ENCODE results near the gene CLBA1. TPM values are rescaled to one million over a fixed set of nuclear protein-coding genes. Genes with fewer than 3 reads are reported as not detected.
A peak's percentile ranks its signal among the peaks of the same experiment; 100 is the strongest.

CLBA1 gene
- total and polyA plus RNA-seq, 4 donors: 12.3 to 22.3 (median 13.8) TPM

GRCh38 chr14:104984056-104984894, 1.3 kb upstream of the CLBA1 start:
- H3K27me3 ChIP-seq (ENCODE audit: control insufficient read depth in 3 of 3, insufficient read depth in 3 of 3, low read length in 2 of 3): no peaks in the 10 kb centered on the region
- DNase-seq (no peak), ATAC-seq (ENCODE audit: insufficient read depth, low FRiP score) (no peak)
- H3K9me3 ChIP-seq (ENCODE audit: control insufficient read depth in 4 of 4, insufficient read depth in 3 of 4, low read length in 3 of 4): no peaks in the 10 kb centered on the region
- peak overlapping the region in 1 of 2 donors; percentile 8 for H3K27ac ChIP-seq (ENCODE audit: low read depth in 1 of 2, low read length in 1 of 2)
- no peak overlapping the region for H3K4me3 ChIP-seq
- H3K9ac ChIP-seq (ENCODE audit: insufficient read depth in 1 of 2, low read length in 2 of 2): no peak overlapping the region
- peaks cover 0 to 2% (median 0%) of the 10 kb centered on the region in 4 donors for H3K36me3 ChIP-seq (ENCODE audit: control insufficient read depth in 4 of 4, insufficient read depth in 4 of 4, low read length in 4 of 4)
- peaks cover 0 to 13% (median 3%) of the 10 kb centered on the region in 5 donors for H3K4me1 ChIP-seq (ENCODE audit: control insufficient read depth in 5 of 5, insufficient read depth in 5 of 5, low read length in 5 of 5)
- 92 to 95% methylated on average over 15 of the region's 15 CpGs for WGBS, 2 donors
- TF ChIP-seq CTCF (IDR thresholded peaks at IDR 0.05; ENCODE audit: control extremely low read depth, extremely low read depth): no peak

GRCh38 chr14:104986487-104987164, 1.0 kb downstream of the CLBA1 start:
- Histone ChIP-seq H3K4me1 (ENCODE audit: control insufficient read depth in 5 of 5, insufficient read depth in 5 of 5, low read length in 5 of 5) (peaks cover 0 to 9% (median 3%) of the 10 kb centered on the region in 5 donors), H3K27ac (ENCODE audit: low read depth in 1 of 2, low read length in 1 of 2) (peak overlapping the region in 1 of 2 donors; percentile 83), H3K9me3 (ENCODE audit: control insufficient read depth in 4 of 4, insufficient read depth in 3 of 4, low read length in 3 of 4) (no peaks in the 10 kb centered on the region), H3K36me3 (ENCODE audit: control insufficient read depth in 4 of 4, insufficient read depth in 4 of 4, low read length in 4 of 4) (peaks cover 0 to 4% (median under 1%) of the 10 kb centered on the region in 4 donors), H3K9ac (ENCODE audit: insufficient read depth in 1 of 2, low read length in 2 of 2) (peak overlapping the region; percentile 37 to 47), H3K4me3 (no peak overlapping the region), H3K27me3 (ENCODE audit: control insufficient read depth in 3 of 3, insufficient read depth in 3 of 3, low read length in 2 of 3) (no peaks in the 10 kb centered on the region)
- DNase-seq (no peak), ATAC-seq (ENCODE audit: insufficient read depth, low FRiP score) (no peak)
- 60 to 67% methylated on average over 19 of the region's 19 CpGs for WGBS, 2 donors
- no peak for TF ChIP-seq CTCF (IDR thresholded peaks at IDR 0.05; ENCODE audit: control extremely low read depth, extremely low read depth)

- Histone ChIP-seq H3K9ac (ENCODE audit: insufficient read depth in 1 of 2, low read length in 2 of 2) (no peak overlapping the region), H3K36me3 (ENCODE audit: control insufficient read depth in 4 of 4, insufficient read depth in 4 of 4, low read length in 4 of 4) (peaks cover 0 to 13% (median 3%) of the 10 kb centered on the region in 4 donors), H3K4me1 (ENCODE audit: control insufficient read depth in 5 of 5, insufficient read depth in 5 of 5, low read length in 5 of 5) (peaks cover 0 to 9% (median 3%) of the 10 kb centered on the region in 5 donors), H3K27me3 (ENCODE audit: control insufficient read depth in 3 of 3, insufficient read depth in 3 of 3, low read length in 2 of 3) (no peaks in the 10 kb centered on the region), H3K9me3 (ENCODE audit: control insufficient read depth in 4 of 4, insufficient read depth in 3 of 4, low read length in 3 of 4) (peaks cover 0 to 3% (median 0%) of the 10 kb centered on the region in 4 donors), H3K4me3 (no peak overlapping the region), H3K27ac (ENCODE audit: low read depth in 1 of 2, low read length in 1 of 2) (no peak overlapping the region)
- no peak for DNase-seq
- TF ChIP-seq CTCF (IDR thresholded peaks at IDR 0.05; ENCODE audit: control extremely low read depth, extremely low read depth): no peak
- 91 to 92% methylated on average over 16 of the region's 16 CpGs for WGBS, 2 donors
- no peak for ATAC-seq (ENCODE audit: insufficient read depth, low FRiP score)
These were observed 3.8 kb downstream of the CLBA1 start for GRCh38 chr14:104989236-104989950.
